HepG2 (cell line): ENCODE measurements around the gene ZSWIM2. TPM values are rescaled to one million over a fixed set of nuclear protein-coding genes. Genes with fewer than 3 reads are reported as not detected.
"Not testable (repeated sequence)": the region's sequence is repeated elsewhere in the genome, so short reads cannot be mapped to it uniquely, and the experiment has no call there.

ENCODE experiments used
- ATAC-seq: fragments of 200-7000 bp; cut with Tn5 transposase; 3 replicates; pipeline ENCODE4 v1.9.1; 2020; ENCODE audit warnings: mild to moderate bottlenecking, moderate library complexity
- BruUV-seq: library from RNA; stranded (reverse); fragments of 400-500 nt; replicated peaks from 2 replicates; lab custom pipeline; 2021; lab: Mats Ljungman, UMichigan
- CTCF ChIA-PET: fragments of 300-600 bp; formaldehyde crosslinking; extraction: SDS; loops from one replicate; lab custom pipeline; 2021; ENCODE audit warnings: low total read pairs, inconsistent platforms, low intra/inter-chr PET ratio; lab: Yijun Ruan, JAX
- POLR2A ChIA-PET: fragments of 350-600 bp; sonication (Branson Sonifier 250); formaldehyde crosslinking; loops from one replicate; lab custom pipeline; 2020; ENCODE audit warnings: antibody characterized with exemption, inconsistent platforms; lab: Yijun Ruan, JAX
- DNase-seq: peaks from one replicate; pipeline ENCODE4 v3.0.0-alpha.2; 2015; ENCODE audit warnings: low spot score
- FAIRE-seq: peaks from 3 replicates; lab custom pipeline; 2011; peaks lifted over from hg19 to GRCh38; lab: Jason Lieb, UNC
- H2AFZ ChIP-seq: one replicate; pipeline ENCODE4 v1.6.1; 2011; ENCODE audit warnings: low read length, inconsistent platforms
- H3K27ac ChIP-seq: fragments of 300-600 bp; 3 replicates; pipeline ENCODE4 v1.8.0; 2011; ENCODE audit warnings: mixed run types, mild to moderate bottlenecking, mixed read lengths, low read length, inconsistent platforms; ENCODE audit not compliant: insufficient read depth; ENCODE audit errors: extremely low read length
- H3K27me3 ChIP-seq, 2 experiments: fragments of 200-600 bp in 1 of 2; 2 replicates in 1 of 2; 3 replicates in 1 of 2; pipeline versions ENCODE4 v1.6.0 to v1.8.0; 2011; ENCODE audit warnings: low read length in 2 of 2, mild to moderate bottlenecking in 2 of 2, moderate library complexity in 2 of 2, inconsistent platforms in 1 of 2; ENCODE audit not compliant: insufficient read depth in 2 of 2, control insufficient read depth in 1 of 2
- H3K36me3 ChIP-seq, 2 experiments: fragments of 200-600 bp in 1 of 2; replicated peaks in 1 of 2; 2 replicates in 1 of 2; 3 replicates in 1 of 2; pipeline versions ENCODE4 v1.5.1 to v1.8.0; 2011; ENCODE audit warnings: low read length in 2 of 2, inconsistent platforms in 1 of 2; ENCODE audit not compliant: insufficient read depth in 2 of 2, control insufficient read depth in 1 of 2
- H3K4me1 ChIP-seq: 2 replicates; pipeline ENCODE4 v1.5.1; 2012; ENCODE audit warnings: low read length, inconsistent platforms; ENCODE audit not compliant: insufficient read depth
- H3K4me2 ChIP-seq: 2 replicates; pipeline ENCODE4 v1.6.0; 2011; ENCODE audit warnings: low read depth, low read length, inconsistent platforms
- H3K4me3 ChIP-seq, 3 experiments: fragments of 200-600 bp in 1 of 3; sonication (generic), shearing (Covaris generic) in 1 of 3; replicated peaks in 1 of 3; 2 replicates each; pipeline ENCODE4 v1.5.1; 2011 to 2016; ENCODE audit warnings: low read length in 3 of 3, inconsistent platforms in 2 of 3, low read depth in 2 of 3, mild to moderate bottlenecking in 2 of 3, control low read depth in 1 of 3, mixed read lengths in 1 of 3; ENCODE audit not compliant: insufficient read depth in 1 of 3
- H3K79me2 ChIP-seq: one replicate; pipeline ENCODE4 v1.6.1; 2011; ENCODE audit warnings: low read length, inconsistent platforms; ENCODE audit not compliant: insufficient read depth
- H3K9ac ChIP-seq: 2 replicates; pipeline ENCODE4 v1.6.0; 2011; ENCODE audit warnings: mild to moderate bottlenecking, low read depth, low read length, inconsistent platforms; ENCODE audit not compliant: insufficient read depth
- H3K9me3 ChIP-seq: 2 replicates; pipeline ENCODE4 v1.5.1; 2012; ENCODE audit warnings: mild to moderate bottlenecking, low read length
- H4K20me1 ChIP-seq: 2 replicates; pipeline ENCODE4 v1.6.0; 2011; ENCODE audit warnings: inconsistent platforms, mild to moderate bottlenecking, low read length, moderate library complexity; ENCODE audit not compliant: insufficient read depth
- ATF7 ChIP-seq, 2 experiments: fragments of 450-650 bp in 1 of 2; sonication (generic) in 1 of 2; formaldehyde crosslinking in 1 of 2; IDR thresholded peaks; 2 replicates each; pipeline versions ENCODE4 v1.4.0 to v1.6.1; 2016 to 2020; ENCODE audit warnings: antibody characterized with exemption in 1 of 2, mild to moderate bottlenecking in 1 of 2, missing genetic modification reagents in 1 of 2
- ATM ChIP-seq: fragments of 450-650 bp; IDR thresholded peaks from 2 replicates; pipeline ENCODE4 v1.7.1; 2017; ENCODE audit warnings: mild to moderate bottlenecking, borderline replicate concordance
- BORCS8-MEF2B ChIP-seq: sonication (generic); formaldehyde crosslinking; IDR thresholded peaks from 2 replicates; pipeline ENCODE4 v1.8.0; 2022; ENCODE audit warnings: mild to moderate bottlenecking, missing genetic modification reagents
- KIAA2018 ChIP-seq: sonication (generic); formaldehyde crosslinking; IDR thresholded peaks from 2 replicates; pipeline ENCODE4 v1.5.0; 2020; ENCODE audit warnings: mild to moderate bottlenecking, missing genetic modification reagents, borderline replicate concordance
- KLF6 ChIP-seq: IDR thresholded peaks from 2 replicates; pipeline ENCODE4 v1.8.0; 2016; ENCODE audit warnings: missing biosample characterization, missing genetic modification reagents
- MNT ChIP-seq: fragments of 450-650 bp; IDR thresholded peaks from 2 replicates; pipeline ENCODE4 v1.6.1; 2016
- PHF21A ChIP-seq: sonication (generic); formaldehyde crosslinking; IDR thresholded peaks from 2 replicates; pipeline ENCODE4 v1.5.0; 2020; ENCODE audit warnings: mild to moderate bottlenecking, missing genetic modification reagents
- SMARCE1 ChIP-seq: fragments of 450-650 bp; IDR thresholded peaks from 2 replicates; pipeline ENCODE4 v1.6.1; 2017; ENCODE audit warnings: borderline replicate concordance
- ZNF333 ChIP-seq: sonication (generic); formaldehyde crosslinking; IDR thresholded peaks from 2 replicates; pipeline ENCODE4 v1.4.0; 2020; ENCODE audit warnings: mild to moderate bottlenecking, missing genetic modification reagents, borderline replicate concordance
- WGBS: methylation state at CpG from one replicate; pipeline ENCODE4 v1.1.6; 2017; ENCODE audit warnings: low lambda C conversion rate; 5-methylcytosine and 5-hydroxymethylcytosine counted together
- in situ Hi-C: cut with HindIII; loops from 2 replicates; pipeline ENCODE4 v1.10.0; 2017; ENCODE audit warnings: low pct_unique_long_range_greater_than_20kb; ENCODE audit not compliant: extremely low pct_ligation_motif_present
- intact Hi-C: fragments of 100-400 bp; cut with micrococcal nuclease; formaldehyde crosslinking; loops from one replicate; pipeline ENCODE4 v1.10.0; 2022; ENCODE audit not compliant: unreplicated experiment
- polyA plus RNA-seq, 8 experiments: library from polyadenylated mRNA; depleted of rRNA in 3 of 8; stranded (reverse) in 7 of 8; unstranded in 1 of 8; fragments of >200 nt; fragmentation: Illumina TruSeq in 4 of 8; extraction: Trizol in 4 of 8; gene quantifications; 2 replicates each; pipeline versions ENCODE4 v1.2.1 to v1.2.3, GENCODE V29; 2011 to 2016; ENCODE audit warnings: low read depth in 4 of 8, missing spikeins in 1 of 8, mixed read lengths in 1 of 8; ENCODE audit not compliant: insufficient read depth in 1 of 8
- total RNA-seq, 5 experiments: library from RNA; depleted of rRNA; stranded (reverse); fragments of >200 nt; fragmentation: Illumina TruSeq; extraction: Trizol; gene quantifications; 2 replicates each; pipeline ENCODE4 v1.2.3, GENCODE V29; 2016; ENCODE audit warnings: low read depth in 1 of 5

ZSWIM2 gene
- total and polyA plus RNA-seq, 2 of the 13 experiments (the other 11 are each of a cell fraction or from before 2014, with no cell fraction given): not detected

GRCh38 chr2:186798604-186799003, 50.4 kb downstream of the ZSWIM2 start:
- H3K27ac ChIP-seq, H2AFZ ChIP-seq, BruUV-seq, ATAC-seq, intact Hi-C loops, H3K4me3 ChIP-seq, CTCF ChIA-PET, POLR2A ChIA-PET, FAIRE-seq, H3K9ac ChIP-seq, H3K9me3 ChIP-seq, H4K20me1 ChIP-seq, H3K4me1 ChIP-seq, H3K36me3 ChIP-seq, H3K4me2 ChIP-seq, H3K27me3 ChIP-seq, in situ Hi-C loops, DNase-seq, H3K79me2 ChIP-seq: not testable (repeated sequence)
- 7% methylated on average over 1 of the region's 1 CpG for WGBS
- TF ChIP-seq MNT: 0 out of 2 replicates have a peak, but pooled peaks have one; percentile 22

- POLR2A ChIA-PET: no interaction called here
- Histone ChIP-seq H3K36me3 (no peaks in the 10 kb centered on the region), H4K20me1 (no peaks in the 10 kb centered on the region), H3K79me2 (no peaks in the 10 kb centered on the region), H3K4me3 (no peak overlapping the region), H3K27me3 (no peaks in the 10 kb centered on the region), H3K9me3 (0 out of 2 replicates have a peak, but pooled peaks cover 4% of the 10 kb centered on the region), H3K27ac (no peak overlapping the region), H2AFZ (no peak overlapping the region), H3K4me2 (no peak overlapping the region), H3K9ac (no peak overlapping the region), H3K4me1 (no peaks in the 10 kb centered on the region)
- FAIRE-seq (no peak), ATAC-seq (no peak), DNase-seq (no peak)
- BruUV-seq: no TSS peak
- intact Hi-C loops: no loop called here
- in situ Hi-C loops: no loop called here
- CTCF ChIA-PET: no interaction called here
- 9% methylated on average over 4 of the region's 4 CpGs for WGBS
- TF ChIP-seq PHF21A (CRISPR knock-in tag) (no peak), KIAA2018 (CRISPR knock-in tag) (no peak), KLF6 (no peak), BORCS8-MEF2B (CRISPR knock-in tag) (no peak), ATF7 (IDR thresholded peaks at IDR 0.05) (no peak), ATF7 (CRISPR knock-in tag; IDR thresholded peaks at IDR 0.05) (no peak), ZNF333 (CRISPR knock-in tag) (no peak), SMARCE1 (no peak), ATM (no peak)
Observed at GRCh38 chr2:186784930-186785329, 64.0 kb downstream of the ZSWIM2 start.
